ENCODE measurements around the gene BLM.

- TF ChIP-seq BHLHE40 (IDR thresholded peaks at IDR 0.05; ENCODE audit: borderline replicate concordance) (no peak), FOXA1 (IDR thresholded peaks at IDR 0.05) (no peak), SP1 (IDR thresholded peaks at IDR 0.05) (no peak), ELF4 (IDR thresholded peaks at IDR 0.05) (no peak), ARNT (IDR thresholded peaks at IDR 0.05) (no peak), TARDBP (IDR thresholded peaks at IDR 0.05) (no peak)
Measured at GRCh38 chr15:90834626-90835025, 117.5 kb downstream of the BLM start.
